HG02870 (cell line): ENCODE results near the gene B3GNT3.
"Not testable (repeated sequence)": the region's sequence is repeated elsewhere in the genome, so short reads cannot be mapped to it uniquely, and the experiment has no call there.

Experiments
- ATAC-seq: cut with Tn5 transposase; IDR thresholded peaks from one replicate; pipeline ENCODE4 v1.9.1; 2021; ENCODE audit warnings: mild to moderate bottlenecking, moderate library complexity; ENCODE audit not compliant: unreplicated experiment

B3GNT3 gene

DNA sequence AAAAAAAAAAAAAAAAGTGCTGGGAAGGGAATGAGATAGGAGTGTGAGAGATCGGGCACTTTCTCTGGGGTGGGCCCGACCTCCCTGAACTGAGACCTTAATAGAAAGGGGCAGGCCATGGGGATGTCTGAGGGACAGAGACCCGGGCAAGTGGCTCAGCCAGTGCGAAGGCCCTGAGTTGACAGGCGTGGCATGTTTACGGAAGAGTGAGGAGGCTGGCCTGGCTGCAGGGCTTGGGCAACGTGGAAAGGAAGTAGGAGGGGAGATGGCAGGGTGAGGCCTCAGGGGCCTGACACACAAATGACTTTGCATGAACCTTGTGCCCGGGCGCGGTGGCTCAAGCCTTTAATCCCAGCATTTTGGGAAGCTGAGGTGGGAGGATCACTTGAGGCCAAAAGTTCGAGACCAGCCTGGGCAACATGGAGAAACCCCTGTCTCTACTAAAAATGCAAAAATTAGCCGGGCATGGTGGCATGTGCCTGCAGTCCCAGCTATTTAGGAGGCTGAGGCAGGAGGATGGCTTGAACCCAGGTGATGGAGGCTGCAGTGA lies 29.8 kb upstream of the B3GNT3 start:
- ATAC-seq: no peak

DNA sequence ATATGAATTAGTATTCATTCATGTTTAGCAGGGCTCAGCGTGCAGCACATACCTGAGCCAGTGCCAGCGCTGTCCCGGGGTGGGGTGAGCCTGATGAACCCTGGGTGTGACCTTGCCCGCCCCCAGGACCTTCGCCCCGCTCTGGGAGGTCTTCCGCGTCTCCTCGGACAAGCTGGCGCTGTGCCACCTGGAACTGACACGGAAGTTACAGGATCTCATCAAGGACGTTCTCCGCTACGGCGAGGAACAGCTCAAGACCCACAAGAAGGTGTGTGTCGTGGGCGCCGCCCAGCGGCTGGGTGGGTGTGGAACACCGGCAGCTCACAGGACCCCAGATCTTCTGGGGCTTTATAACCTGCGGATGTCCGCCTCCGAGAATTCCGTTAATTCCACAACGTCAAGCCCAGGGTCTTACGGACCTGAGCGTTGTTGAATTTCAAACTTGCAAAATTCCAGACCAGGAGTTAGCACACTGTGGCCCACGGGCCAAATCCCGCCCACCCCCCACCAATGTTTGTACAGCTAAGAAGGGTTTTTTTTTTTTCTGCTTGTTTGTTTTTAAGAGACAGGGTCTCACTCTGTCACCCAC lies 28.3 kb upstream of the B3GNT3 start:
- ATAC-seq: no peak

DNA sequence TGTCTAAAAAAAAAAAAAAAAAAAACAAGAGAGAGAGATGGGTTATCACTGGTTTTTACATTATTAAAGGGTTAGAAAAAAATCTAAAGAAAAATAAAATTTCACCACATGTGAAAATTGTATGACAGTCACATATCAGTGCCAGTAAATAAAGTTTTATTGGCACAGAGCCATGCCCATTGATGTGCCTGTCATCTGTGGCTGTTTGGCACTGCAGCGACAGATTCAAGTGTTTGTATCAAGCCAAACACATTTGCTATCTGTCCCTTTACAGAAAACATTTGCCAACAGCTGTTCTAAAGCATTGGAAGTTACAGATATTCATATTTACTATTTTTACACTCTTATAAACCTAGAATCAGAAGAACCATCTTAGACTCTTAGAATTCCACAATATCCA lies 27.4 kb upstream of the B3GNT3 start:
- no peak for ATAC-seq

DNA sequence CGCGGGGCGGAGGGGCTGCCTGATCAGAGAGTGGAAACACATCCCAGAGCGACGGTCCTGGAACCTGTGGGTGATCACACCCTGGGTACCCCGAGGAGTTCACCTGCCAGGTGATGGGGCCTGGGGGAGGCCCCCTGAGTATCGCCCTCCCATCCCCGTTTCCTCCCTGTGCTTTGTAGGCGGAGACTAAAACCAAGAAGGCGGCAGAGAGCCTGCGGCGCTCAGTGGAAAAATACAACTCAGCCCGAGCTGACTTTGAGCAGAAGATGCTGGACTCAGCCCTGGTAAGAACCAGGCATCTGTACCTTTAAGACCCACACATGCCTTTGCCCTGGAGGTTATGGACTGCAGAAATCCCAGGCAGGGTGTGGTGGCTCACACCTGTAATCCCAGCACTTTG lies 24.3 kb upstream of the B3GNT3 start:
- no peak for ATAC-seq

DNA sequence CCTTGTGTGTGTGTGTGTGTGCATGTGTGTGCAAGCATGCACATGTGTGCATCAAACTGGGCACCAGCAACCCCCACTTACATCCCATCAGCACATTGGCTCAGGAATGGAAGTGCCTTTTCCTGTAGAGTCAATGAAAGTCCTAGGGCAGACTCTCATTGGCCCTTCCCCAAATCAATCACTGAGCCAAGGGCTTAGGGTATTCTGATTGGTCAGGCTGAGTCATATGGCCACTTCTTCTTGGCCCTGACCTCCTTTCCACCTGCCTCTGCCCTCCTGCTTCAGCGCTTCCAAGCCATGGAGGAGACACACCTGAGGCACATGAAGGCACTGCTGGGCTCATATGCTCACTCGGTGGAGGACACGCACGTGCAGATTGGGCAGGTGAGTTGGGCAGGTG lies 22.8 kb upstream of the B3GNT3 start:
- no peak for ATAC-seq

DNA sequence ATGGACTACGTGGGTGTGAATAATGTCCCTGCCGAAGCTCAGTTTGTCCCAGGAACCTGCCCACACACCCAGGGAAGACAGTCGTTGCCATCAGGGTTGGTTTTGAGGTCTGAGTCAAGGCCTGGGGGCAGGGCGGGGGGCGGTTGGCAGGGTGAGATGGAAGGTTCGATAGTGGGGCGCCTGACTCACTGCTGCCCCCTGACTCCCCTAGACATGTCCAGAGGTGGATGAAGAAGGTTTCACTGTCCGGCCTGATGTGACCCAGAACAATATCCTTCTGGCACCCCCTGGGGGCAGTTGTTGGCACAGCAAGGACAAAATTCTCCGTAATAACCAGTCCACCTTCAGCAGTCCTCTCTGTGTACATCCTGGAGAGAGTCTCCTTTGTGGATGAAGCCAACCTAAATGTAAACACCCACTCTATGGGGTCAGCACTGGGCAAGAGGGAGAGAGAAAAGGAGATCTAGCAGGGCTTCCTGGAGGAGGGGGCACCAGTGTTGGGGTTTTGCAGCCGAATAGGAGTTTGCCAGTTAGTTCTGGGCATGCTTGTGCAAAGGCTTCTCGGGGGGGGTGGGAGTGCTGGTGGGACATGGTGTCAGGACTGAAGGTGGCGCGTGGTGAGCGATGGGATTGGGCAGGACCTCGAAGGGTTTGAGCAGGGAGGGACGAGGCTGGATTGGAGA lies 19.6 kb upstream of the B3GNT3 start:
- ATAC-seq: no peak

DNA sequence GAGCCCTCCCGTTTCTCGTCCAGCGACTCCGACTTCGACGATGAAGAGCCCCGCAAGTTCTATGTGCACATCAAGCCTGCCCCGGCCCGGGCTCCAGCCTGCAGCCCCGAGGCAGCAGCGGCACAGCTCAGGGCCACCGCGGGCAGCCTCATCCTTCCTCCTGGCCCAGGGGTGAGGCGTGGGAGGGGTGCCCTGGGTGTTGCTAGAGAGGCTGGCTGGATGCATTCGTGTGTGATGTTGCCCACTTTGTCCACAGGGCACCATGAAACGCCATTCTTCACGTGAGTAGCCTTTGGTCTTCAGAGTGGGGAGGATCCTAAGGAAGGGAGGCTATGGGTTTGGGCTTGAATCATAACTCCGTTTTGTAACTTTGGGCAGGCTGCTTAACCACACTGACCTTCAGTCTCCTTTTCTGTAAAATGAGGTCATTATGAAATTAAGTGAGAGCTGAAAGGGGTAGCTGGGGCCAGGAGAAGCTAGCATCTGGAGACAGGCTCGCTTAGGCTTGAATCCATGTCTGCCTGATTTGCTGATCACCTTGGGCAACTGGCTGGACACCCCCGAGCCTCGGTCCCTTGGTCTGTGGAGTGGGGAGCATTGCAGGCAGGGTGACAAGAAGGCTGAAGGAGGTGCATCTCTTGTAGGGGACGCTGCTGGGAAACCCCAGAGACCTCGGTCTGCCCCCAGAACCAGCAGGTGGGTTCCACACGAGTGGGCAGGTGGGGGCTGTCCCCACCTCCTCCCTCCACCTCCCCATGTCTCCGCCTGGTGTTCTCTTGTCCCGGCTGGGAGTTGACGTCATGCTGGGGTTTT lies 18.7 kb upstream of the B3GNT3 start:
- ATAC-seq: peak; percentile 76

DNA sequence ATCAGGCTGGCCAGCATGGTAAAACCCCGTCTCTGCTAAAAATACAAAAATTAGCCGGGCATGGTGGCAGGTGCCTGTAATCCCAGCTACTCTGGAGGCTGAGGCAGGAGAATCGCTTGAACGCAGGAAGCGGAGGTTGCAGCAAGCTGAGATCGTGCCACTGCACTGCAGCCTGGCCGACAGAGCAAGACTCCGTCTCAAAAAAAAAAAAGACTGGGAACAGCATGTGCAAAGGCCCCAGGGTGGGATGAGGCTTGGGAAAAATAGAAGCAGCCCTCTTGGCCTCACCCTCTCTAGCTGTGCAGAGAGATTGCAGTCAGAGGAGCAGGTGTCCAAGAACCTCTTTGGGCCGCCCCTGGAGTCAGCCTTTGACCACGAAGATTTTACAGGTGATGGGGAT lies 17.1 kb upstream of the B3GNT3 start:
- ATAC-seq: not testable (repeated sequence)

DNA sequence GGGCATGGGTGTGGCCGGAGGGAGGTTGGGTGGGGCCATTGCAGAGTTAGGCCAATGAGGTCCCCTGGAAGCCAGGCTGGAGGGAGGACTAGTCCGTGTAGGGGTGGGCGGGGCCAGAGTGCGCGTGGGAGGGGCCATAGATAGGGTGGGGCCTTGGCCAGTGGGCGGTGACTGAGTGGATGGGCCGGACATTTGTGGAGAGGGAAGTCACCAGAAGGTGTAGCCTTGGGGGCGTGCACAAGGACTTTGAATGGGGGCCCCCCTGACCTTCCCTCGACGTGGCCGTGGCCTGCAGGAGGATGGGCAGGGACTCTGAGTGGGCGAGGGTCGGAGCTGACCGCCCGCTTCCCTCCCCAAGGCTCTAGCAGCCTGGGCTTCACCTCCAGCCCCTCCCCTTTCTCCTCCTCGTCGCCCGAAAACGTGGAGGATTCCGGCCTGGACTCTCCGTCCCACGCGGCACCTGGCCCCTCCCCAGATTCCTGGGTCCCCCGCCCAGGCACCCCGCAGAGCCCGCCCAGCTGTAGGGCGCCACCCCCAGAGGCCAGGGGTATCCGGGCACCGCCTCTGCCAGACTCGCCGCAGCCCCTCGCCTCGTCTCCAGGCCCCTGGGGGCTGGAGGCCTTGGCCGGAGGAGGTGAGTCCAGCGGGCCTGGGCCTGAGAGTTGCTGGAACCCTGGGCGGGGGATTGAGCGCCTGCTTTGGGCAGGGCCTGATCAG lies 16.5 kb upstream of the B3GNT3 start:
- ATAC-seq: no peak

DNA sequence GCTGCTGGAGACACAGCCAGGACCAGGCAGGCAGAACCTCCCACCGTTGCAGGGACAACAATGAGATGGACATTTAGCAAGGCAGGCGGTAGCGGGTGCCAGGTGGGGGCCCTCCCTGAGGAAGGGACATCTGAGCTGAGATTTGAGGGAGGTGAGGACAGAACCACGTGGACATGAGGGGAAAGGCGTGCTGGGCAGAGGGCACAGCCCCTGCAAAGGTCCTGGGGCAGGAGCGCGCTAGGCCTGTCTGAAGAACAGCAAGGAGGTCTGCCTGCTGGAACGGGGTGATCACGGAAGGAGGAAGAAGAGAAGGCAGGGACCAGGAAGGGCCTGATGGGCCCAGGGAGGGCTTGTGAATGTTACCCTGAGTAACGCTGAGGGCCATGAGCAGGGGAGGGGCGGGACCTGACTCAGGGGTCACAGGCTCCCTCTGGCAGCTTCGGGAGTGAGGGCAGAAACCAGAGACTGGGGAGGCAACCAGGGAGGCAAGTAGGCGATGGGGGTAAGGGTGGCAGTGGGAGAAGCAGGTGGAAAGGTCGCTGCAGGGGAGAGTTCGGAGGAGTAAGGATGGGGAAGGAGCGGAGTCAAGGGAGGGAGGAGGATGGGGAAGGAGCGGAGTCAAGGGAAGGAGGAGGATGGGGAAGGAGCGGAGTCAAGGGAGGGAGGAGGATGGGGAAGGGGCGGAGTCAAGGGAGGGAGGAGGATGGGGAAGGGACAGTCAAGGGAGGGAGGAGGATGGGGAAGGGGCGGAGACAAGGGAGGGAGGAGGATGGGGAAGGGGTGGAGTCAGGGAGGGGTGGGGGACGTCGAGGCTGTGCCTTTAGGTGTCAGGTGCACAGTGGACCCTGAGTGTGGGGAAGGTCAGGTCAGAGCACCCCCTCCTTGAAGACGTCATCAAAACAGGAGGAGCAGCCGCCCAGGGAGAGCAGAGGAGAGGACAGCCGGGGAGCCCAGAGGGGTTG lies 15.7 kb upstream of the B3GNT3 start:
- no peak for ATAC-seq

DNA sequence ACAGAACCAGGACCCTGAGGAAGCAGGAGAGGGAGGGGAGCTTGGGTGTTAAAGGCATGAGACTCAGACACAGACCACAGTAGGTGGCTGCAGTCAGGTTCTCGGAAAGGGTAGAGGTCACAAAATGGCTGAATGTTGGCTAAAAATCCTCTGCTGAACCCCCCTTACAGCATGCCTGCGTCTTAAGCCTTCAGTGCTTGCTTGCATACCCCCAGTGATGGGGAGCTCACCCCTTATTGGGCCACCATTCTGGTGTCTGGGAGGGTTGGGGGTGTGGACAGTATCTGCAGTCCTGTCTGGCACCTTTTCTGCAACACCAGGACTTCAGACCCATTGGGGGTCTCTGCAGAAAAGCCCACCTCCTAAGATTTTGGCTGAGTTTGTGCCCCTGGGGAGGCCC lies 14.2 kb upstream of the B3GNT3 start:
- no peak for ATAC-seq

DNA sequence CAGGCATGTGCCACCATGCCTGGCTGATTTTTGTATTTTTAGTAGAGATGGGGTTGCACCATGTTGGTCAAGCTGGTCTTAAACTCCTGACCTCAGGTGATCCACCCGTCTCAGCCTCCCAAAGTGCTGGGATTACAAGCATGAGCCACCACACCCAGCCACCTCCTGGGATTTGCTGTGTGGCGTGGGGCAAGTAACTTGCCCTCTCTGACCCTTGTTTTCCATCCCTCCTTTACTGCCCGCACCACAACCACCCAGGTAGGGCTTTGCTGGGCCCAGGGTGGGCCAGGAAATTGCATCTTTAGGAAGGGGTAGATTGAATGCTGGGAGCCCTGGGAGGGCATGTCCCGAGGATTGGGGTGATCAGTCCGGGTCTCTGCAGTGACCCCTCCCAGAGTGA lies 11.2 kb upstream of the B3GNT3 start:
- not testable (repeated sequence) for ATAC-seq

DNA sequence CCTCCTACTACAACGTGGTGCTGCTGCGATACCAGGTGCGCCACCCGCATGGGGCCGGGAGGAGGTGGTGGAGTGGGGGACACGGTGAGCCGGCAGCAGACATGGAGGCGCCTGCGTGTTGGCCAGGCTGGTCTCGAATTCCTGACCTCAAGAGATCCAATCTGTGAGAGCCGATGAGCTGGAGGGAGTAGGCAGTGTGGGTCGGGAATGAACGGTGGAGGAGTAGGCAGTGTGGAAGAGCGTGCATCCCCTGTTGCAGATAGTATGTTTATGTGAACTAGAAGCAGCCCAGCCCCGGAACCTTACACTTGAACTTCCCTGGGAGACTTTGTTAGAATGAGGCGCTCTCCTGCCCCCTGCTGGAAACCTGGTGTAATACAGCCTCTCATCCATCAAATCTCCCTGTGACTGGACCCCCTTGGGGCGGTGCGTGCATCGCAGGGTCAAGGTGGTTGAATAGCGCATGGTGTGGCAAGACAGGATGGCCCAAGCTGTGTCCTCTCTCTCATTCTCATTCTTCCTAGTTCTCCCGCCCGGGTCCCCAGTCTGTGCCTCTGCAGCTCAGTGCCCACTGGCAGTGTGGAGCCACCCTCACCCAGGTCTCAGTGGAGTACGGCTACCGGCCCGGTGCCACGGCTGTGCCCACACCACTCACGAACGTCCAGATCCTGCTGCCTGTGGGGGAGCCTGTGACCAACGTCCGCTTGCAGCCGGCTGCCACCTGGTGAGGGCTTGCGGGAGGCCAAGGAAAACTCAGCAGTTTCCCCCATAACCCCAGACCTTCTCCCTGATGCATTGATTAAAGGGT lies 10.5 kb upstream of the B3GNT3 start:
- ATAC-seq: no peak

DNA sequence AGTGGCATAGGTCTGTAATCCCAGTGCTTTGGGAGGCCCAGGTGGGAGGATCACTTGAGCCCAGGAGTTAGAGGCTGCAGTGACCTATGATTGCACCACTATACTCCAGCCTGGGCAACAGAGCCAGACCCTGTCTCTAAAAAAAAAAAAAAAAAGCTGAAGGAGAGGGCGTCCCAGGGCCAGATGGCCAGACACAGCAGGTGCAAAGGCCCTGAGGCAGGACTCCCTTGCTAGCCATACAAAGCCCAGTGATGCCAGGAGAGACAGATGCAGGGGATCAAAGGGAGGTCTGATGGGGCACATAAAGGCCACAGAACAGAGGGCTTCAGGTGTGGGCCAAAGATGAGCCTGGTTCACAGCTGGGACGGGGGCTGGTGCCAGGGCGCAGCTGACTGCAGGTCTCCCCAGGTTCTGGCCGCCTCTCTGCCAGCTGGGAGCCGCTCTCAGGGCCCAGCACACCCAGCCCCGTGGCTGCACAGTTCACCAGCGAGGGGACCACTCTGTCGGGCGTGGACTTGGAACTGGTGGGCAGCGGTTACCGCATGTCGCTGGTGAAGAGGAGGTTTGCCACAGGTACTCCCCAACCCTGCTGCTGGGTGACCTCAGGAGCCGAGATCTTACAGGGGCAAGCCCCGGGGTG lies 7.5 kb upstream of the B3GNT3 start:
- no peak for ATAC-seq

DNA sequence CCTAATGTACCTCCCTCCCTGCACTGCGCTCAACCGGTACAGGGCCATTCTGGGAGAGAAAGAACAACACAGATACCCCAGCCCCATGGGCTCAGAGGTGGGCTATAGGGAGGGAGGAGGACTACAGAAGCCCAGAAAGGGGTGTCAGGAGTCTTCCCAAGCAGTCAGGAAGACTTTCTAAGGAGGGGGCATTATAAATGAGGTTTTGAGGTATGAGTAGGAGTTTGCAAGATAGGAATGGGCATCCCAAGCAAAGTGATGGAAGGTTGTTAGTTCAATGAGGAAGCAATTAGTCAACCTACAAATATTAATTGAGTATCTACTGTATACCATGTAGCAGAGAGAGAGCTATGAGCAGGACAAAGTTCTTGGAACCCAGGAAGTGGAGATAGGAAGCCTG lies 6.3 kb upstream of the B3GNT3 start:
- no peak for ATAC-seq

DNA sequence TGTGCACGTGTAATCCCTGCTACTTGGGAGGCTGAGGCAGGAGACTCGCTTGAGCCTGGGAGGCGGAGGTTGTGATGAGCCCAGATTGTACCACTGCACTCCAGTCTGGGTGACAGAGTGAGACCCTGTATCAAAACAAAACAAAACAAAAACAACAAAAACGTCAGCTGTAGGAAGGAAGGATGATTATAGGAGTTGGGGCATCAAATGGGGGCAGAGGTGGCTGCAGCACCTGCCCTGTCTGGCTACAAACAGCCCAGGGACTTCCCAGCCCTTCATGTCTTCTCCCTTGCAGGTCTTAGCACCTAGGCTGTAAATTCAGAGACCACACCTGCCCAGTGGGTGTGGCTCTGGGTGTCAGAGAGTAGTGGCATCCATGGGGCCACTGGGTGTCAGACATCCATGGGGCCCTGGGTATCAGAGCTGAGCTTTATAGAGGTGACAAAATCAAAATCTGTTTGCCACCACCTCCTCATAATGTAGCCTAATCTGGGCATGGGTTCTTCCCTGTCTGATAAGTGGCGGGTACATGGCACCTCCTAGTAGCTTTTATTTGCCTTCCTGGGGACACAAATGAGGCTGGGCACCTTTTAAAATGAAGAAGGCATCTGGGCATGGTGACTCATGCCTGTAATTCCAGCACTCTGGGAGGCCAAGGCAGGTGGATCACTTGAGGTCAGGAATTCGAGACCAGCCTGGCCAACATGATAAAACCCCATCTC lies 4.7 kb upstream of the B3GNT3 start:
- ATAC-seq: no peak

DNA sequence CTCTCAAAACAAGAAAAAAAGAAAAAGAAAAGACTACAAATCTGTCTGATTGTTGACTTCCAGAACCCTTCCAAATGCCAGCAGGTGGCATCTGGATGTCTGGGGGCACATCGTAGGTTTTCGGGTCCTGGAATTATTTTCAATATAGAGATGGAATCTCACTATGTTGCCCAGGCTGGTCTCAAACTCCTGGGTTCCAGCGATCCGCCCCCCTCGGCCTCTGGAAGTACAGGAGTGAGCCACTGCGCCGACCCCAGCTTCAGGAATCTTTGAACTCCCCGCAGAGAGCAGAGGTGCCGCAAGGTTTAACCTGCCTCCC lies 567 bp upstream of the B3GNT3 start:
- no peak for ATAC-seq

DNA sequence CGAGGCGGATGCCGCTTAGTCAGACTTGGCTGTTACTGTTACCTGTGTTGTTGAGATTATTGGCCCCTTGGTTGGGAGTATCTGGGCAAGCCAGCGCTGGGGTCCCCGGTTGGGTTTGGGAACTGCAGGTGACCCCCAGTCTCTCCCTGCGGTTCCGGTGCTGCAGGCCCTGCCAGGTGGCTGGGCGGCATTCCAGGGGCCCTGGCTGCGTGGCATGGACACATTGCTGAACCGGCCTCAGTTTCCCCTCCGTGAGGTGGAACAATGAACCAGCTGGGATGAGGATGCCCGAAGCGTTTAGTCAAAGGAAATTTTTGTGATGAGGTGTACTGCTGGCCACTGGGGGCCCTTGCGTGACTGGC lies 538 bp downstream of the B3GNT3 start:
- ATAC-seq: no peak
